ENCODE measurements around the gene RASSF7. TPM values are rescaled to one million over a fixed set of nuclear protein-coding genes. Genes with fewer than 3 reads are reported as not detected.

RASSF7 gene
- total RNA-seq, 1 donor from 2014 or later: 3.5 TPM

DNA sequence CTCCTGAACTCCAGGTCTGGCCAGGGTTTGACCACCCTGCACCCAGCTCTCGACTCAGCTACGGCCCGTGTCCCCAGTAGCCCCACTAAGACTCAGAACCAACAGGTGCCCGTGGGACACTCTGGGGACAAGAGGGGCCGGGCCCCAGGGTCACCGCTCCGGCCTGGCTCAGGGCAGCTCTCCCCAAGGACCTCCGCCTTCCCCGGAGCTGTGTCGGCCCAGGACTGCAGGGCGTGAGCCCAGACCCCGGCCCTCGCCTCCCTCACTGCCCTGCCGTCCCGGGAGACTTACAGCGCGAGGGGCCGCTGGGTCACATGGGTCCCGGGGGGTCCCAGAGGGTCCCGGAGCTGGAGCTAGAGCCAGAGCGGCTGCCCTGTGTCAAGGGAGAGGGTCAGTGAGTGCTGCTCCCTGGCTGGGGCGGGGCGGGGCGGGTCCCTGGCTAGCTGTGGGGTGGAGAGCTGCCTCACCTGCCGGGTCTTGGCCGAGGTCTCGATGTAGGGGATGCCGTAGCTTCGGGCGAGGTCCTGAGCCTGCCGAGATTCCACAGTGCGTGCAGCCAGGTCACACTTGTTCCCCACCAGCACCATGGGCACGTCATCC is 27.7 kb upstream of the RASSF7 start:
- no peak overlapping the region for H3K4me3 ChIP-seq
- no peak overlapping the region for H3K27ac ChIP-seq
- H3K9me3 ChIP-seq: no peaks in the 10 kb centered on the region
- H3K4me1 ChIP-seq: peaks cover 13 to 26% of the 10 kb centered on the region in 2 donors
- TF ChIP-seq, protein P1, sequence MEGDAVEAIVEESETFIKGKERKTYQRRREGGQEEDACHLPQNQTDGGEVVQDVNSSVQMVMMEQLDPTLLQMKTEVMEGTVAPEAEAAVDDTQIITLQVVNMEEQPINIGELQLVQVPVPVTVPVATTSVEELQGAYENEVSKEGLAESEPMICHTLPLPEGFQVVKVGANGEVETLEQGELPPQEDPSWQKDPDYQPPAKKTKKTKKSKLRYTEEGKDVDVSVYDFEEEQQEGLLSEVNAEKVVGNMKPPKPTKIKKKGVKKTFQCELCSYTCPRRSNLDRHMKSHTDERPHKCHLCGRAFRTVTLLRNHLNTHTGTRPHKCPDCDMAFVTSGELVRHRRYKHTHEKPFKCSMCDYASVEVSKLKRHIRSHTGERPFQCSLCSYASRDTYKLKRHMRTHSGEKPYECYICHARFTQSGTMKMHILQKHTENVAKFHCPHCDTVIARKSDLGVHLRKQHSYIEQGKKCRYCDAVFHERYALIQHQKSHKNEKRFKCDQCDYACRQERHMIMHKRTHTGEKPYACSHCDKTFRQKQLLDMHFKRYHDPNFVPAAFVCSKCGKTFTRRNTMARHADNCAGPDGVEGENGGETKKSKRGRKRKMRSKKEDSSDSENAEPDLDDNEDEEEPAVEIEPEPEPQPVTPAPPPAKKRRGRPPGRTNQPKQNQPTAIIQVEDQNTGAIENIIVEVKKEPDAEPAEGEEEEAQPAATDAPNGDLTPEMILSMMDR (IDR thresholded peaks at IDR 0.05): no peak
- intact Hi-C loops (cut with DNase I): no loop called here
- H3K27me3 ChIP-seq: no peaks in the 10 kb centered on the region
- DNase-seq (ENCODE audit: low spot score in 2 of 2): no peak
- peaks cover 23 to 27% of the 10 kb centered on the region in 2 donors for H3K36me3 ChIP-seq

DNA sequence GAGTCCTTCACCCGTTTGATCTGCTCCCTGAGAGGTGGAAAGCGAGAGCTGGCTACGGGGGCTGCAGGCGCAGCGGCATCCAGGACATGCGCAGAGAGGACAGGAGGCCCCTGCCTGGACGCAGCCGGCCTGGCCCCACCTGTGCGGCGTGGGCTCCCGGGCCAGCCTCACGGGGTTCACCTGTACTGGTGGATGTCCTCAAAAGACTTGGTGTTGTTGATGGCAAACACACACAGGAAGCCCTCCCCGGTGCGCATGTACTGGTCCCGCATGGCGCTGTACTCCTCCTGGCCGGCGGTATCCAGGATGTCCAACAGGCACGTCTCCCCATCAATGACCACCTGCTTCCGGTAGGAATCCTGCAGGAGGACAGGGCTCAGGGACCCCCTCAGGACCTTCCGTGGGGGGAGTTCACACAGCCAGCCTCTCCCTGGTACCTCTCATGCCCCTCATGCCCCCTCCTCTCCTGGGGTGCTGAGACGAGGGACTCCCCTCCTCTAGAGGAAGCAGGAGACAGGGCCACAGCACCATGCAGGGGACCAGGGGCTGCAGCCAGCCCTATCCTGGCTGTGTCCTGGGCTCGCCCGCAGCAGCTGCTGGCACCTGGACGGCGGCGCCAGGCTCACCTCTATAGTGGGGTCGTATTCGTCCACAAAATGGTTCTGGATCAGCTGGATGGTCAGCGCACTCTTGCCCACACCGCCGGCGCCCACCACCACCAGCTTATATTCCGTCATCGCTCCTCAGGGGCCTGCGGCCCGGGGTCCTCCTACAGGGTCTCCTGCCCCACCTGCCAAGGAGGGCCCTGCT is 27.0 kb upstream of the RASSF7 start:
- Histone ChIP-seq H3K27ac (no peak overlapping the region), H3K27me3 (no peaks in the 10 kb centered on the region), H3K36me3 (peaks cover 23 to 27% of the 10 kb centered on the region in 2 donors), H3K9me3 (no peaks in the 10 kb centered on the region), H3K4me1 (peaks cover 13 to 26% of the 10 kb centered on the region in 2 donors), H3K4me3 (peak overlapping the region; percentile 92 to 94)
- TF ChIP-seq, protein P1 (IDR thresholded peaks at IDR 0.05): no peak
- intact Hi-C loops (cut with DNase I): loop anchor here (2.0 kb wide), 1 partner anchor 35 kb away; no protein-coding TSS in a partner anchor
- DNase-seq (ENCODE audit: low spot score in 2 of 2): no peak

DNA sequence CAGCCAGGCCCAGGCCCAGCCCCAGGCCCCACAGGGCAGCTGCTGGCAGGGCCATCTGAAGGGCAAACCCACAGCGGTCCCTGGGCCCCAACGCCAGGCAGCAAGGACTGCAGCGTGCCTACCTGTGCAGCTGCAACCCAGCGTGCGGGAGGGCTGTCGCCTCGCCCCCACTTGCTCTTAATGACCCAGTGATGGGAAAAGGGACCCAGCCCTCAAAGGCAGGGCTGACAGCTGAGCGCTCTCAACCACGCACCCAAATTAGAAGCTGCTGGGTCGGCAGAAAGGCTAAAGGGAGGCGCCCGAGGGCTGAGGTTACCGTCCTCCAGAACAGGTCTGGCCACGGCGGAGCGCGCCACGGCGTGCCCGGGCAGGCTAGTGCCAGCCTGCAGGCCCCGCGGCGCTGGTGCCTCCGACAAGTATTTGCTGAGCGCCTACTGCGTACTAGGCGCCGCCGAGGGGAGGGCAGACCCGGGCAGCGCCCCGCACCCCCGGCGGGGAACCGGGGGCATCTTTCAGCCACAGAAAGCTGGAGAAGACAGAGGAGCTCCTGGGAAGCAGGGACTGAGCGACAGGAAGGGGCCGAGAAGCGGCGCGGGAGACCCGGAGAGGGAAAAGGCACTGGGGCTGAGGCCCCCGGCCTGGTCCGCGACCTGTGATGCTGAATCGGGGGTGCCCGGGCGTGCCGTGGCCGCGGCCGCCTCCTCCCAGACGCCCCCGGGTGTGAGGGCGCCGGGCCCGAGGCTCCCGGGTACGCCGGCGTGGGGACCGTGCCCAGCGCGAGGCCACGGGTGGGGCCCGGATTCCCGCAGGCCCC is 26.2 kb upstream of the RASSF7 start:
- no peaks in the 10 kb centered on the region for H3K27me3 ChIP-seq
- peaks cover 23 to 27% of the 10 kb centered on the region in 2 donors for H3K36me3 ChIP-seq
- H3K9me3 ChIP-seq: no peaks in the 10 kb centered on the region
- intact Hi-C loops (cut with DNase I): loop anchor here (1.0 to 2.0 kb wide), 4 partner anchors 26 to 42 kb away; partner anchors contain the start of genes LMNTD2, PHRF1, RASSF7 and RNH1
- peak overlapping the region; percentile 3 to 34 for H3K27ac ChIP-seq
- peaks cover 13 to 26% of the 10 kb centered on the region in 2 donors for H3K4me1 ChIP-seq
- TF ChIP-seq, protein P1 (IDR thresholded peaks at IDR 0.05): no peak
- DNase-seq (ENCODE audit: low spot score in 2 of 2): no peak
- H3K4me3 ChIP-seq: peak overlapping the region; percentile 92 to 94

DNA sequence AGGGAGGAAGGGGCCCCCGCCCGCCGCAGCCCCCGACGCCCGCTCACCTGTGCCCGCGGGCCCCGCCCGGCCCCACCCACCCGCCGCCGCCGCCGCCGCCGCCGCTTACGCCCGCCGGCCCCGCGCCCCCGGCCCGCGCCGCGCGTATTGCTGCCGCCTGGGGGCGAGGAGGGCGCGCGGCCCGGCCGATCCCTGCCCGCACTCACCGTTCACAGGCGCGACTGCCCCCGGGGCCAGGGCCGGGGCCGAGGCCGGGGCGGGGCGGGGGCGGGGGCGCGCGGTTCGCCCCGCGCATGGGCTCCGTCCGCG is 25.6 kb upstream of the RASSF7 start:
- Histone ChIP-seq H3K27ac (peak overlapping the region in 1 of 2 donors; percentile 34), H3K4me3 (peak overlapping the region; percentile 92 to 94), H3K27me3 (no peaks in the 10 kb centered on the region), H3K4me1 (peaks cover 13 to 26% of the 10 kb centered on the region in 2 donors), H3K36me3 (peaks cover 23 to 27% of the 10 kb centered on the region in 2 donors), H3K9me3 (no peaks in the 10 kb centered on the region)
- no peak for DNase-seq (ENCODE audit: low spot score in 2 of 2)
- intact Hi-C loops (cut with DNase I): loop anchor here (1.0 to 2.0 kb wide), 4 partner anchors 25 to 41 kb away; partner anchors contain the start of genes LMNTD2, PHRF1, RASSF7 and RNH1
- TF ChIP-seq, protein P1 (IDR thresholded peaks at IDR 0.05): no peak

All from ascending aorta (tissue), 2 donors.